ENCODE measurements around the gene EPHB2.

- TF ChIP-seq CHD4 (IDR thresholded peaks at IDR 0.05; ENCODE audit: borderline replicate concordance) (no peak), POLR2A (IDR thresholded peaks at IDR 0.05; ENCODE audit: low read length) (no peak), REST (IDR thresholded peaks at IDR 0.05) (no peak), MAX (IDR thresholded peaks at IDR 0.05) (no peak), CTCF (IDR thresholded peaks at IDR 0.05) (no peak)
These were observed 18.7 kb downstream of the EPHB2 start for GRCh38 chr1:22729400-22729773.
